Measurements from ENCODE around the gene PTPRS.

- TF ChIP-seq, protein P1, sequence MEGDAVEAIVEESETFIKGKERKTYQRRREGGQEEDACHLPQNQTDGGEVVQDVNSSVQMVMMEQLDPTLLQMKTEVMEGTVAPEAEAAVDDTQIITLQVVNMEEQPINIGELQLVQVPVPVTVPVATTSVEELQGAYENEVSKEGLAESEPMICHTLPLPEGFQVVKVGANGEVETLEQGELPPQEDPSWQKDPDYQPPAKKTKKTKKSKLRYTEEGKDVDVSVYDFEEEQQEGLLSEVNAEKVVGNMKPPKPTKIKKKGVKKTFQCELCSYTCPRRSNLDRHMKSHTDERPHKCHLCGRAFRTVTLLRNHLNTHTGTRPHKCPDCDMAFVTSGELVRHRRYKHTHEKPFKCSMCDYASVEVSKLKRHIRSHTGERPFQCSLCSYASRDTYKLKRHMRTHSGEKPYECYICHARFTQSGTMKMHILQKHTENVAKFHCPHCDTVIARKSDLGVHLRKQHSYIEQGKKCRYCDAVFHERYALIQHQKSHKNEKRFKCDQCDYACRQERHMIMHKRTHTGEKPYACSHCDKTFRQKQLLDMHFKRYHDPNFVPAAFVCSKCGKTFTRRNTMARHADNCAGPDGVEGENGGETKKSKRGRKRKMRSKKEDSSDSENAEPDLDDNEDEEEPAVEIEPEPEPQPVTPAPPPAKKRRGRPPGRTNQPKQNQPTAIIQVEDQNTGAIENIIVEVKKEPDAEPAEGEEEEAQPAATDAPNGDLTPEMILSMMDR (IDR thresholded peaks at IDR 0.05), result no peak
- TF ChIP-seq EZH2 (IDR thresholded peaks at IDR 0.05), result no peak
- TF ChIP-seq EZH2phosphoT487 (IDR thresholded peaks at IDR 0.05), result no peak
These were observed 27.0 kb upstream of the PTPRS start for GRCh38 chr19:5367530-5368133.

All from neural progenitor cell (in vitro differentiated cells).